Hepatocyte (in vitro differentiated cells): ENCODE results near the gene RUFY3. TPM values are rescaled to one million over a fixed set of nuclear protein-coding genes. Genes with fewer than 3 reads are reported as not detected.

Experiments used
- DNase-seq: peaks from one replicate; pipeline ENCODE4 v3.0.0-alpha.2; 2016; ENCODE audit warnings: low spot score
- H2AFZ ChIP-seq: fragments of 200-600 bp; sonication (generic); 2 replicates; pipeline ENCODE4 v1.6.0; 2016; ENCODE audit warnings: antibody characterized with exemption, mild to moderate bottlenecking
- H3K27ac ChIP-seq: fragments of 200-600 bp; sonication (generic); 2 replicates; pipeline ENCODE4 v1.5.1; 2016; ENCODE audit warnings: mild to moderate bottlenecking
- H3K27me3 ChIP-seq: fragments of 200-600 bp; sonication (generic); 2 replicates; pipeline ENCODE4 v1.6.1; 2016
- H3K36me3 ChIP-seq: fragments of 200-600 bp; sonication (generic); replicated peaks from 2 replicates; pipeline ENCODE4 v1.5.1; 2016; ENCODE audit warnings: low read depth; ENCODE audit not compliant: insufficient read depth
- H3K4me1 ChIP-seq: fragments of 200-600 bp; sonication (generic); 2 replicates; pipeline ENCODE4 v1.5.1; 2016; ENCODE audit warnings: mild to moderate bottlenecking, moderate library complexity; ENCODE audit not compliant: insufficient read depth
- H3K4me2 ChIP-seq: fragments of 200-600 bp; sonication (generic); 2 replicates; pipeline ENCODE4 v1.6.0; 2016
- H3K4me3 ChIP-seq: fragments of 200-600 bp; sonication (generic); 2 replicates; pipeline ENCODE4 v1.5.1; 2016; ENCODE audit warnings: mild to moderate bottlenecking
- H3K79me2 ChIP-seq: fragments of 200-600 bp; sonication (generic); 2 replicates; pipeline ENCODE4 v1.6.0; 2017; ENCODE audit warnings: mild to moderate bottlenecking
- H3K9me2 ChIP-seq: fragments of 200-600 bp; sonication (generic); replicated peaks from 2 replicates; pipeline ENCODE4 v1.6.0; 2017; ENCODE audit warnings: mild to moderate bottlenecking; ENCODE audit not compliant: insufficient read depth
- H3K9me3 ChIP-seq: fragments of 200-600 bp; sonication (generic); 2 replicates; pipeline ENCODE4 v1.5.1; 2016; ENCODE audit warnings: low read depth, mild to moderate bottlenecking
- H4K20me1 ChIP-seq: fragments of 200-600 bp; sonication (generic); 2 replicates; pipeline ENCODE4 v1.6.0; 2016; ENCODE audit warnings: mild to moderate bottlenecking; ENCODE audit not compliant: insufficient read depth, poor library complexity, severe bottlenecking
- EZH2 ChIP-seq: fragments of 200-600 bp; sonication (generic); IDR thresholded peaks from 2 replicates; pipeline ENCODE4 v1.6.1; 2016; ENCODE audit warnings: antibody characterized with exemption, mild to moderate bottlenecking, borderline replicate concordance
- EZH2phosphoT487 ChIP-seq: fragments of 200-600 bp; sonication (generic); IDR thresholded peaks from one replicate; pipeline ENCODE4 v1.6.1; 2018; ENCODE audit warnings: antibody characterized with exemption, mild to moderate bottlenecking, low read depth, moderate library complexity; ENCODE audit not compliant: unreplicated experiment, severe bottlenecking
- WGBS: methylation state at CpG from one replicate; pipeline ENCODE4 v1.1.6; 2016; ENCODE audit warnings: low lambda C conversion rate; ENCODE audit errors: missing lambda C conversion rate; 5-methylcytosine and 5-hydroxymethylcytosine counted together
- polyA plus RNA-seq: library from polyadenylated mRNA; unstranded; fragments of >200 nt; fragmentation: Nextera tagmentation; extraction: Ambion mirVana; gene quantifications from 2 replicates; pipeline ENCODE4 v1.2.1, GENCODE V29; 2016
- total RNA-seq: library from RNA; depleted of rRNA; stranded (reverse); fragments of >200 nt; gene quantifications from 2 replicates; pipeline ENCODE4 v1.2.3, GENCODE V29; 2014
- TF ChIP-seq, protein P1 (sequence below): fragments of 200-600 bp; sonication (generic); IDR thresholded peaks from 2 replicates; pipeline ENCODE4 v1.5.1; 2016; ENCODE audit warnings: antibody characterized with exemption, mild to moderate bottlenecking; ENCODE audit not compliant: poor library complexity

RUFY3 gene
- total and polyA plus RNA-seq, 2 experiments from 2014 or later = 22.2 to 40.1 TPM

DNA sequence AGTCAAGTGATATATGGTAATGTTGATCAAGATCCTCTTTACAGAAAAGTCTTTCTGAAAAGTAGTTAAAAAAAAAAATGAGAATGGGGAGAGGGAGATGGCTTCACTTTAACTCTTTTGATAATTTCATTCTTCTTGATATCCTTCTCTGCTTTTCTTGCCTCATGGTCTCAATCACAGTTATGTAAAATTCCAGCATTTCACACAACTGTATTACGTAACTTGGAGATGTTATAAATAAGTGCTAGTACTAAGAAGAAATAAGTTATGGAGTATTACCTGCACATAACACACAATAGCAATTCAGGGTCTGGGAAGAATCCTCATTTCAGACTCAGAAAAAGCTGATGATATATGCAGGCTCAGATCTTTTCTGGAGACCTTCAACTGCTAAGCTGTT is 22.0 kb downstream of the RUFY3 start:
- no peaks in the 10 kb centered on the region for H3K9me2 ChIP-seq
- H4K20me1 ChIP-seq = peaks cover 4% of the 10 kb centered on the region
- 94% methylated on average over 1 of the region's 1 CpG for WGBS
- peaks cover 76% of the 10 kb centered on the region for H3K79me2 ChIP-seq
- TF ChIP-seq EZH2 (no peak), EZH2phosphoT487 (no peak)
- TF ChIP-seq, protein P1, sequence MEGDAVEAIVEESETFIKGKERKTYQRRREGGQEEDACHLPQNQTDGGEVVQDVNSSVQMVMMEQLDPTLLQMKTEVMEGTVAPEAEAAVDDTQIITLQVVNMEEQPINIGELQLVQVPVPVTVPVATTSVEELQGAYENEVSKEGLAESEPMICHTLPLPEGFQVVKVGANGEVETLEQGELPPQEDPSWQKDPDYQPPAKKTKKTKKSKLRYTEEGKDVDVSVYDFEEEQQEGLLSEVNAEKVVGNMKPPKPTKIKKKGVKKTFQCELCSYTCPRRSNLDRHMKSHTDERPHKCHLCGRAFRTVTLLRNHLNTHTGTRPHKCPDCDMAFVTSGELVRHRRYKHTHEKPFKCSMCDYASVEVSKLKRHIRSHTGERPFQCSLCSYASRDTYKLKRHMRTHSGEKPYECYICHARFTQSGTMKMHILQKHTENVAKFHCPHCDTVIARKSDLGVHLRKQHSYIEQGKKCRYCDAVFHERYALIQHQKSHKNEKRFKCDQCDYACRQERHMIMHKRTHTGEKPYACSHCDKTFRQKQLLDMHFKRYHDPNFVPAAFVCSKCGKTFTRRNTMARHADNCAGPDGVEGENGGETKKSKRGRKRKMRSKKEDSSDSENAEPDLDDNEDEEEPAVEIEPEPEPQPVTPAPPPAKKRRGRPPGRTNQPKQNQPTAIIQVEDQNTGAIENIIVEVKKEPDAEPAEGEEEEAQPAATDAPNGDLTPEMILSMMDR = no peak
- H3K9me3 ChIP-seq = no peaks in the 10 kb centered on the region
- no peaks in the 10 kb centered on the region for H3K36me3 ChIP-seq
- no peak overlapping the region for H3K4me2 ChIP-seq
- H2AFZ ChIP-seq = no peak overlapping the region
- no peaks in the 10 kb centered on the region for H3K27me3 ChIP-seq
- H3K4me3 ChIP-seq = no peak overlapping the region
- DNase-seq = no peak
- peaks cover 13% of the 10 kb centered on the region for H3K4me1 ChIP-seq
- H3K27ac ChIP-seq = no peak overlapping the region

- Histone ChIP-seq H3K4me3 (no peak overlapping the region), H3K79me2 (peaks cover 60% of the 10 kb centered on the region), H4K20me1 (peaks cover 4% of the 10 kb centered on the region), H3K4me2 (no peak overlapping the region), H3K9me3 (no peaks in the 10 kb centered on the region), H3K27ac (peak overlapping the region; percentile 39), H3K36me3 (no peaks in the 10 kb centered on the region), H2AFZ (no peak overlapping the region), H3K4me1 (peaks cover 7% of the 10 kb centered on the region), H3K9me2 (no peaks in the 10 kb centered on the region), H3K27me3 (no peaks in the 10 kb centered on the region)
- 78% methylated on average over 7 of the region's 9 CpGs for WGBS
- peak; percentile 12 for DNase-seq
- TF ChIP-seq EZH2phosphoT487 = no peak
- TF ChIP-seq EZH2 = no peak
- TF ChIP-seq, protein P1 = no peak
Observed at GRCh38 chr4:70746179-70746839, 24.5 kb downstream of the RUFY3 start.

- H3K4me3 ChIP-seq = no peak overlapping the region
- no peak overlapping the region for H3K27ac ChIP-seq
- TF ChIP-seq EZH2phosphoT487 (no peak), EZH2 (no peak)
- TF ChIP-seq, protein P1 = no peak
- no peaks in the 10 kb centered on the region for H3K27me3 ChIP-seq
- H3K4me1 ChIP-seq = peaks cover 7% of the 10 kb centered on the region
- peaks cover 4% of the 10 kb centered on the region for H4K20me1 ChIP-seq
- no peak overlapping the region for H2AFZ ChIP-seq
- DNase-seq = no peak
- 96% methylated on average over 3 of the region's 3 CpGs for WGBS
- no peaks in the 10 kb centered on the region for H3K9me3 ChIP-seq
- no peaks in the 10 kb centered on the region for H3K36me3 ChIP-seq
- H3K4me2 ChIP-seq = no peak overlapping the region
- H3K79me2 ChIP-seq = peaks cover 60% of the 10 kb centered on the region
- H3K9me2 ChIP-seq = no peaks in the 10 kb centered on the region
Observed at GRCh38 chr4:70747874-70748273, 26.1 kb downstream of the RUFY3 start.
